ENCODE results near the gene CCDC43.

GRCh38 chr17:44689477-44690217 lies at the start of gene CCDC43:
- peak; percentile 29 to 54 for TF ChIP-seq POLR2A (IDR thresholded peaks at IDR 0.05)
- TF ChIP-seq, protein P1, sequence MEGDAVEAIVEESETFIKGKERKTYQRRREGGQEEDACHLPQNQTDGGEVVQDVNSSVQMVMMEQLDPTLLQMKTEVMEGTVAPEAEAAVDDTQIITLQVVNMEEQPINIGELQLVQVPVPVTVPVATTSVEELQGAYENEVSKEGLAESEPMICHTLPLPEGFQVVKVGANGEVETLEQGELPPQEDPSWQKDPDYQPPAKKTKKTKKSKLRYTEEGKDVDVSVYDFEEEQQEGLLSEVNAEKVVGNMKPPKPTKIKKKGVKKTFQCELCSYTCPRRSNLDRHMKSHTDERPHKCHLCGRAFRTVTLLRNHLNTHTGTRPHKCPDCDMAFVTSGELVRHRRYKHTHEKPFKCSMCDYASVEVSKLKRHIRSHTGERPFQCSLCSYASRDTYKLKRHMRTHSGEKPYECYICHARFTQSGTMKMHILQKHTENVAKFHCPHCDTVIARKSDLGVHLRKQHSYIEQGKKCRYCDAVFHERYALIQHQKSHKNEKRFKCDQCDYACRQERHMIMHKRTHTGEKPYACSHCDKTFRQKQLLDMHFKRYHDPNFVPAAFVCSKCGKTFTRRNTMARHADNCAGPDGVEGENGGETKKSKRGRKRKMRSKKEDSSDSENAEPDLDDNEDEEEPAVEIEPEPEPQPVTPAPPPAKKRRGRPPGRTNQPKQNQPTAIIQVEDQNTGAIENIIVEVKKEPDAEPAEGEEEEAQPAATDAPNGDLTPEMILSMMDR (IDR thresholded peaks at IDR 0.05): no peak
